MM.1S (cell line): ENCODE results near the gene ITPKC.

ENCODE experiments used
- DNase-seq: peaks from one replicate; pipeline ENCODE4 v3.0.0-alpha.2; 2015
- H2AFZ ChIP-seq: fragments of 300-600 bp; sonication (generic); 2 replicates; pipeline ENCODE4 v1.6.0; 2016; ENCODE audit warnings: antibody characterized with exemption, low read length
- H3F3A ChIP-seq: fragments of 300-600 bp; sonication (generic); 2 replicates; pipeline ENCODE4 v1.6.1; 2016; ENCODE audit warnings: mild to moderate bottlenecking, antibody characterized with exemption, low read length, moderate library complexity, mixed read lengths; ENCODE audit not compliant: insufficient read depth
- H3K27ac ChIP-seq: fragments of 300-600 bp; sonication (generic); 2 replicates; pipeline ENCODE4 v1.5.1; 2016; ENCODE audit warnings: mild to moderate bottlenecking, low read length
- H3K27me3 ChIP-seq: fragments of 300-600 bp; sonication (generic); replicated peaks from 2 replicates; pipeline ENCODE4 v1.6.0; 2016; ENCODE audit warnings: low read length; ENCODE audit not compliant: insufficient read depth
- H3K36me3 ChIP-seq: fragments of 300-600 bp; sonication (generic); replicated peaks from 2 replicates; pipeline ENCODE4 v1.6.1; 2016; ENCODE audit warnings: mild to moderate bottlenecking, low read length, mixed read lengths; ENCODE audit not compliant: insufficient read depth
- H3K4me1 ChIP-seq: fragments of 300-600 bp; sonication (generic); 2 replicates; pipeline ENCODE4 v1.6.1; 2016; ENCODE audit warnings: low read length, mixed read lengths
- H3K4me2 ChIP-seq: fragments of 300-600 bp; sonication (generic); 2 replicates; pipeline ENCODE4 v1.6.0; 2016; ENCODE audit warnings: low read depth, low read length
- H3K4me3 ChIP-seq: fragments of 300-600 bp; sonication (generic); 2 replicates; pipeline ENCODE4 v1.5.1; 2016; ENCODE audit warnings: low read length, mixed read lengths
- H3K79me2 ChIP-seq: fragments of 300-600 bp; sonication (generic); 2 replicates; pipeline ENCODE4 v1.6.1; 2016; ENCODE audit warnings: mixed run types, low read length, mixed read lengths
- H3K9ac ChIP-seq: fragments of 300-600 bp; sonication (generic); 2 replicates; pipeline ENCODE4 v1.6.1; 2016; ENCODE audit warnings: low read length, mixed read lengths
- H3K9me2 ChIP-seq: fragments of 300-600 bp; sonication (generic); replicated peaks from 2 replicates; pipeline ENCODE4 v1.6.1; 2016; ENCODE audit warnings: mild to moderate bottlenecking, low read length, mixed read lengths; ENCODE audit not compliant: insufficient read depth
- H3K9me3 ChIP-seq: fragments of 300-600 bp; sonication (generic); replicated peaks from 2 replicates; pipeline ENCODE4 v1.6.1; 2016; ENCODE audit warnings: mild to moderate bottlenecking, low read length, mixed read lengths; ENCODE audit not compliant: insufficient read depth
- H4K20me1 ChIP-seq: fragments of 300-600 bp; sonication (generic); 2 replicates; pipeline ENCODE4 v1.6.1; 2016; ENCODE audit warnings: mild to moderate bottlenecking, low read length, moderate library complexity, mixed read lengths; ENCODE audit not compliant: insufficient read depth
- CTCF ChIP-seq: fragments of 300-600 bp; sonication (generic); IDR thresholded peaks from 2 replicates; pipeline ENCODE4 v1.5.1; 2016; ENCODE audit warnings: antibody characterized with exemption, low read length, mixed read lengths
- EZH2 ChIP-seq: fragments of 300-600 bp; sonication (generic); optimal IDR thresholded peaks from 2 replicates; pipeline ENCODE3; 2017; ENCODE audit warnings: low read depth, mild to moderate bottlenecking, antibody characterized with exemption, low read length, mixed read lengths
- EZH2phosphoT487 ChIP-seq: fragments of 300-600 bp; sonication (generic); IDR thresholded peaks from 2 replicates; pipeline ENCODE4 v1.6.1; 2018; ENCODE audit warnings: antibody characterized with exemption, low read length

ITPKC gene

GRCh38 chr19:40700083-40700482 is 16.8 kb upstream of the ITPKC start:
- TF ChIP-seq EZH2phosphoT487 = no peak
- H3K36me3 ChIP-seq = no peaks in the 10 kb centered on the region
- H3K27ac ChIP-seq = no peak overlapping the region

GRCh38 chr19:40701758-40702157 is 15.2 kb upstream of the ITPKC start:
- H3K9me3 ChIP-seq = no peaks in the 10 kb centered on the region
- H3K4me3 ChIP-seq = no peak overlapping the region
- no peaks in the 10 kb centered on the region for H3K9me2 ChIP-seq
- H3K79me2 ChIP-seq = no peaks in the 10 kb centered on the region
- no peaks in the 10 kb centered on the region for H3K36me3 ChIP-seq
- no peak overlapping the region for H3K9ac ChIP-seq
- H2AFZ ChIP-seq = no peak overlapping the region
- DNase-seq = no peak
- no peak for TF ChIP-seq EZH2
- TF ChIP-seq EZH2phosphoT487 = no peak
- no peak for TF ChIP-seq CTCF
- no peak overlapping the region for H3K27ac ChIP-seq
- H3F3A ChIP-seq = no peaks in the 10 kb centered on the region
- H3K4me2 ChIP-seq = no peak overlapping the region
- H4K20me1 ChIP-seq = no peaks in the 10 kb centered on the region
- H3K4me1 ChIP-seq = no peaks in the 10 kb centered on the region
- no peaks in the 10 kb centered on the region for H3K27me3 ChIP-seq

More at GRCh38 chr19:40700083-40700482, 16.8 kb upstream of the ITPKC start:
- H3K4me2 ChIP-seq = no peak overlapping the region
- no peaks in the 10 kb centered on the region for H3K27me3 ChIP-seq
- H3K9ac ChIP-seq = no peak overlapping the region
- no peaks in the 10 kb centered on the region for H4K20me1 ChIP-seq
- no peak overlapping the region for H3K4me3 ChIP-seq
- no peak for DNase-seq
- no peaks in the 10 kb centered on the region for H3K9me3 ChIP-seq
- no peak overlapping the region for H2AFZ ChIP-seq
- H3K4me1 ChIP-seq = no peaks in the 10 kb centered on the region
- no peaks in the 10 kb centered on the region for H3F3A ChIP-seq
- H3K79me2 ChIP-seq = no peaks in the 10 kb centered on the region
- no peaks in the 10 kb centered on the region for H3K9me2 ChIP-seq

- no peak overlapping the region for H3K4me2 ChIP-seq
- no peak overlapping the region for H3K4me3 ChIP-seq
- TF ChIP-seq CTCF (no peak), EZH2 (no peak), EZH2phosphoT487 (no peak)
- H3K79me2 ChIP-seq = no peaks in the 10 kb centered on the region
- H3K36me3 ChIP-seq = no peaks in the 10 kb centered on the region
- H3K9me3 ChIP-seq = no peaks in the 10 kb centered on the region
- no peak overlapping the region for H3K27ac ChIP-seq
- no peaks in the 10 kb centered on the region for H3F3A ChIP-seq
- no peak overlapping the region for H3K9ac ChIP-seq
- no peaks in the 10 kb centered on the region for H3K4me1 ChIP-seq
- no peaks in the 10 kb centered on the region for H3K9me2 ChIP-seq
- no peak for DNase-seq
- H3K27me3 ChIP-seq = no peaks in the 10 kb centered on the region
- H4K20me1 ChIP-seq = no peaks in the 10 kb centered on the region
- no peak overlapping the region for H2AFZ ChIP-seq
Observed at GRCh38 chr19:40702337-40703012, 14.4 kb upstream of the ITPKC start.

- Histone ChIP-seq H3K4me2 (no peak overlapping the region), H3F3A (no peaks in the 10 kb centered on the region), H3K9me3 (no peaks in the 10 kb centered on the region), H3K79me2 (no peaks in the 10 kb centered on the region), H3K9ac (no peak overlapping the region), H4K20me1 (no peaks in the 10 kb centered on the region), H3K36me3 (no peaks in the 10 kb centered on the region), H3K27ac (no peak overlapping the region), H3K9me2 (no peaks in the 10 kb centered on the region), H3K27me3 (no peaks in the 10 kb centered on the region), H3K4me1 (no peaks in the 10 kb centered on the region), H3K4me3 (no peak overlapping the region), H2AFZ (no peak overlapping the region)
- no peak for DNase-seq
- TF ChIP-seq EZH2 = no peak
- TF ChIP-seq EZH2phosphoT487 = no peak
- no peak for TF ChIP-seq CTCF
Observed at GRCh38 chr19:40703029-40703755, 13.7 kb upstream of the ITPKC start.
